ENCODE results near the gene SNX8. TPM values are rescaled to one million over a fixed set of nuclear protein-coding genes. Genes with fewer than 3 reads are reported as not detected.

SNX8 gene
- total and polyA plus RNA-seq, 9 of the 15 experiments (the other 6 are each of a cell fraction or from before 2014, with no cell fraction given): 2.7 to 51.6 (median 16.9) TPM

DNA sequence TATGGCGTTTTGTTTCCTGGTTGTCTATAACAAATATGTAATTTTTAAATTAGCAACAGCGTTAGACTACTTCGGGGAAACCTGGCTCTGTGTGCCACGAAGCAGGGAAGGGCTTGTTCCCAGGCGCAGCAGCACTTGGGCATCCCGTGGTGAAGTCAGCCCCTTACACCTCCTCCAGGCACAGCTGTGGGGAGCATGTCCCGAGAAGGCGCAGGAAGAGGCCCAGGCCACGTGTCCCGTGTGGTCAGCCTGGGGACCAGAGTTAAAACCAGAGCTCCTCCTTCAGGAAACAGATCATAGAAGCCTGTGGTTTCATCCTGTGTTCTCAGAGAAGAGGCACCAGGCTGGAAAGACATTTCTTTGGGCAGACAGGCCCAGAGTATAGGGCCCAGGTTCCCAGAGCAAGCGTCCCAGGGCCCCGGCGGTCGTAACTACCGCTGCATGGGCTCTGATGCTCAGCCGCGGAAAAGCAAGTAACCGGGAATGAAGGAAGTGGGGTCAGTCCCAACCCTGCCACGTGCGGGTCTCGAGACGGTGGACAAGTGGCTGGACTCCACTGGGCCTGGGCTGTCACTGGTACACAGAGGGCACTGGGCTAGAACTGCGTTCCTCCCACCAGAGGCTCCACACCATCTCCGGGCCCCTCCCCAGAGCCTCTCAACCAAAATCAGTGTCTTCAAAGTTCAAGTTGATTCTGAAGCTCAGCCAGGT lies 65.1 kb downstream of the SNX8 start:
- intact Hi-C loops (cut with micrococcal nuclease): no loop called here
- FAIRE-seq (no peak), DNase-seq (ENCODE audit: extremely low read depth in 1 of 4, low spot score in 3 of 4) (peak in 2 of 4 experiments; percentile 56 to 61), ATAC-seq (peak; percentile 71)
- no peak overlapping the region for H3K27ac ChIP-seq (ENCODE audit: extremely low read depth, low read depth, low read length)
- 63% methylated on average over 24 of the region's 24 CpGs for WGBS (ENCODE audit: insufficient coverage, low coverage, missing lambda C conversion rate)
- H3K27me3 ChIP-seq (ENCODE audit: control insufficient read depth in 2 of 2, insufficient read depth in 2 of 2, low read length in 2 of 2): no peaks in the 10 kb centered on the region
- H3K79me2 ChIP-seq (ENCODE audit: control insufficient read depth, insufficient read depth, low read length): no peaks in the 10 kb centered on the region
- peaks cover 9 to 41% of the 10 kb centered on the region in 2 experiments; a peak in 3 of 5 replicates for H3K4me1 ChIP-seq (replicated peaks in 1 of 2; ENCODE audit: control insufficient read depth in 2 of 2, insufficient read depth in 2 of 2, low read length in 2 of 2)
- peaks cover 33% of the 10 kb centered on the region; the same call in 1 of the 3 replicates for H3K36me3 ChIP-seq (ENCODE audit: control insufficient read depth, insufficient read depth, low read length)
- H3K4me2 ChIP-seq (ENCODE audit: insufficient read depth, low read length): no peak overlapping the region
- H2AFZ ChIP-seq (ENCODE audit: low read depth, low read length): no peak overlapping the region
- POLR2A ChIA-PET: interaction anchor here (0.6 to 2.5 kb wide), 4 partner anchors 10 to 36 kb away, joined by 3 to 9 read pairs (median 4); no protein-coding TSS in a partner anchor
- H3K9ac ChIP-seq (ENCODE audit: insufficient read depth in 1 of 2, low read depth in 2 of 2, low read length in 2 of 2): peak overlapping the region in 1 of 2 experiments; percentile 79; a peak in 2 of 4 replicates
- no peaks in the 10 kb centered on the region for H3K9me1 ChIP-seq (ENCODE audit: control insufficient read depth, insufficient read depth, low read length)
- BruUV-seq (replicated peaks): no TSS peak
- CTCF ChIA-PET (ENCODE audit: low intra/inter-chr PET ratio): no interaction called here
- H4K20me1 ChIP-seq (replicated peaks; ENCODE audit: control insufficient read depth, insufficient read depth, low read length): no peaks in the 10 kb centered on the region
- no peak overlapping the region for H3K4me3 ChIP-seq
- no peaks in the 10 kb centered on the region for H3K9me3 ChIP-seq (replicated peaks; ENCODE audit: control insufficient read depth, insufficient read depth, low read depth, low read length)
- in situ Hi-C loops (cut with MboI): loop anchor here (5.0 kb wide), 1 partner anchor 98 kb away; no protein-coding TSS in a partner anchor
- no peak for TF ChIP-seq PTTG1 (tag; IDR thresholded peaks at IDR 0.05; ENCODE audit: low read depth)
- no peak for TF ChIP-seq RREB1 (CRISPR knock-in tag; IDR thresholded peaks at IDR 0.05)
- no peak for TF ChIP-seq ILF3 (IDR thresholded peaks at IDR 0.05; ENCODE audit: borderline replicate concordance)
- TF ChIP-seq ILK (tag; IDR thresholded peaks at IDR 0.05; ENCODE audit: borderline replicate concordance, low read depth): no peak
- peak; percentile 93 for TF ChIP-seq USF1 (CRISPR knock-in tag; IDR thresholded peaks at IDR 0.05)
- TF ChIP-seq ZSCAN32 (CRISPR knock-in tag; IDR thresholded peaks at IDR 0.05): no peak

All from K562 (cell line).